Coronary artery (tissue), 2 donors: ENCODE results near the gene ABCB4.

ENCODE experiments used
- DNase-seq: peaks from one replicate; pipeline ENCODE4 v3.0.0-alpha.2; 2017; ENCODE audit warnings: low spot score
- H3K27ac ChIP-seq, 2 donors: fragments of 200-600 bp; sonication (generic); one replicate each; pipeline ENCODE4 v1.5.1; 2016 to 2019
- H3K4me3 ChIP-seq: fragments of 200-600 bp; sonication (generic); 2 replicates; pipeline ENCODE4 v1.5.1; 2016; ENCODE audit warnings: mild to moderate bottlenecking, moderate library complexity
- TF ChIP-seq, protein P1 (sequence below): fragments of 200-600 bp; sonication (generic); IDR thresholded peaks from one replicate; pipeline ENCODE4 v1.5.1; 2019; ENCODE audit warnings: antibody characterized with exemption

The ABCB4 gene

DNA sequence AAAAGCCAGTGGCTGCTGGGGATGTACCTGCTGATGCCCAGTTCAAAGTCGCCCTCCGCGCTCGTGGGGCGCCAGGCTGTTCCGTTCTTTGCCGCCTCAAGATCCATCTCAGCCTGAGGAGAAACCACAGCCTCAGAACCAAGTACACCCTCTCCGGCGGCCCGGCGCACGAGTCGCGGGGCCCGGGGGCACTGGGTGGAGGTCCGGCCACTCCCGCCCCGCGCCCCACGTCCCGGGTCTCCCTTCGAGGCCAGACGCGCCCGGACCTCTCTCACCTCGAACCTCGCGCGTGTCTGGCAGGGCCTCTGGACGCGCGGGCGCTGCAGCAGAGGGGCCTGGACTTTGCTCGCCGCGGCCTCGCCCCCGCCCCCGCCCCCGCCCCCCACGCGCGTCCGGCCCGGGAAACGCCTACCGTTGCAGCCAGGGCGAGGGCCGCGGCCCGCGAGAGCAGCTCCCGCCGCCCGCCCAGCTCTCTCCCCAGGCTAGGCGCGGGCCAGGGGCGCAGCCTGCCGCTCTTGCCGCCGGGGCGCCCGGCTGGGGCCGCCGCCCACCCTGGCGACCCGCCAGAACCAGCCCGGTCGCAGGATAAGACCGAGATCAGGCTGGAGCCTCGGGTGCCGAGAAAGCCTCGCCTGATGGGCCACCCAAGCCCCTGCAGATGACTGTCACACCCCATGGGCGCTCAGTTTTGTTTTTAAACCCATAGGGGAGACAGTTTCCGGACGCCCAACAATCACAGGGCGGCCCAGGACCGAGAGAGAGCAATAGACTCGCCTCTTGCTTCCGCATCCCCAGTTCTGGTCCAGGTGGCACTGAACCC is at the start of gene ABCB4:
TSS of gene ABCB4 (minus strand) at position 322 of the 820 bp plus-strand sequence. CDS start at position 107, 215 bp downstream.
- Histone ChIP-seq H3K27ac (no peak within 1 kb of the TSS), H3K4me3 (peak within 1 kb of the TSS; percentile 75)
- no peak for DNase-seq
- TF ChIP-seq, protein P1, sequence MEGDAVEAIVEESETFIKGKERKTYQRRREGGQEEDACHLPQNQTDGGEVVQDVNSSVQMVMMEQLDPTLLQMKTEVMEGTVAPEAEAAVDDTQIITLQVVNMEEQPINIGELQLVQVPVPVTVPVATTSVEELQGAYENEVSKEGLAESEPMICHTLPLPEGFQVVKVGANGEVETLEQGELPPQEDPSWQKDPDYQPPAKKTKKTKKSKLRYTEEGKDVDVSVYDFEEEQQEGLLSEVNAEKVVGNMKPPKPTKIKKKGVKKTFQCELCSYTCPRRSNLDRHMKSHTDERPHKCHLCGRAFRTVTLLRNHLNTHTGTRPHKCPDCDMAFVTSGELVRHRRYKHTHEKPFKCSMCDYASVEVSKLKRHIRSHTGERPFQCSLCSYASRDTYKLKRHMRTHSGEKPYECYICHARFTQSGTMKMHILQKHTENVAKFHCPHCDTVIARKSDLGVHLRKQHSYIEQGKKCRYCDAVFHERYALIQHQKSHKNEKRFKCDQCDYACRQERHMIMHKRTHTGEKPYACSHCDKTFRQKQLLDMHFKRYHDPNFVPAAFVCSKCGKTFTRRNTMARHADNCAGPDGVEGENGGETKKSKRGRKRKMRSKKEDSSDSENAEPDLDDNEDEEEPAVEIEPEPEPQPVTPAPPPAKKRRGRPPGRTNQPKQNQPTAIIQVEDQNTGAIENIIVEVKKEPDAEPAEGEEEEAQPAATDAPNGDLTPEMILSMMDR: no peak

DNA sequence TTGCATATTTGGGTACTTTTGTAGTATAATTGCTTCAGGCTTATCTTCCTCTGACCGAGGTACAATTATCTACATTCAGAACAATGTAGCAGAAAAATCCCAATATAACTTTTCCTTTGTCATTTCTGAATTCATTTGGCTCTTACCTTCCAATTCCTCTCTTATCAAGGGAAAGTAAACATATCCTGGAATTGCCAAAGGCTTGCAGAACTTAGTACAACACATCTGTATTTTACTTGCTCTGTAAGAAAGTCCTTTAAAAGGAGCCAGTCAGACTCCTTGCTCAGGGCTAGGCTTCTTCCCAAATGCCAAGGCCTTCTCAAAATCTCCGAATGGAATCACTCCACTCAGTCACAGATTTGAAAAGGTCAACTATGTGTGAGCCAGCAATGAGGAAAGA is 43.3 kb upstream of the ABCB4 start:
- no peak for DNase-seq
- H3K4me3 ChIP-seq: no peak overlapping the region
- TF ChIP-seq, protein P1: no peak
- H3K27ac ChIP-seq: no peak overlapping the region

DNA sequence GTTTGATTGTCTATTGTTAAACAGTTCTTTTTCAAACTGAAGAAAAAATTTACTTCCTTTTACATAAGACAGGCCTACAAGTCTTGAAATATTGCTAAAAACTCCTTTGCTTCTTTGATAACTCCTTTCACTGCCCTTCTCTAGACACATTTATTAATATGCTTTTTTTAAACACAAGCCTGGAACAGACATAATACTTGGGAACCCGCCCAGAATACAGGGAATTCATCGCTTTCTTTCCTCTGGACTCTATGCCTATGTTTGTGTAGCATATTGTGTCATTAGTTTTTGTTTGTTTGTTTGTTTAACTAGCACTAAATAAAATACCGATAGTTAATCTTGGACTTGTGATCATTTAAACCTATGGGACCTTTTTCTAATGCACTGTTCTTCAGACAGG is 42.4 kb upstream of the ABCB4 start:
- no peak overlapping the region for H3K4me3 ChIP-seq
- no peak overlapping the region for H3K27ac ChIP-seq
- TF ChIP-seq, protein P1: no peak
- DNase-seq: no peak

DNA sequence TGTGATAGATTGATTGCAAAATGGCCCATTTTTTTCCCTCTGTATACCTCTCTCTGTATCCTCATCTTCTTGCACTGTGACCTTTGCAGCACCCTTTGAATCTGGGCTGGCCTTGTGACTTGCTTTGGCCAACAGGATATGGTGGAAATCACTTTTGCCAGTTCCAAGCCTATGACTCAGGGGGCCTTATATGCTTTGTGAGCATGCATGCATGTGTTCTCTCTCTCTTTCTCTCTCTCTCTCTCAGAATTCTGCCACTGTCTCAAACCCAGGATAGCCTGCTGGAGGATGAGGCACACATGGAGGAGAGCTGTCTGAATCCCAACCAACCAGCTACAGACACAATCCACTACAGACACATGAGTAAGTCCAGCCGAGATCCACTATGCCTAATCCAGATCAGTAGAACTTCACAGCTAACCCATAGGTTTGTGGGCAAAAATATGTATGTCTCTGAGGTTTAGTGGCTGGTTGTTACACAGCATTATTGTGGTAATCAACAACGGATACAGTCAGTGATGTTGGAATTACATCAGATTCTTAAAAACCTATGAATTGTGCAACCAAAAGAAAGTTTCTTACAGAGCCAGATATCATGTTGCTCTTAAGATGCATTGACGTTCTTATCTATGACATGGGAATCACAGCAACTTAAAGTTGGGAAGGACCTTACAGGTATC is 41.8 kb upstream of the ABCB4 start:
- no peak overlapping the region for H3K4me3 ChIP-seq
- no peak for DNase-seq
- H3K27ac ChIP-seq: no peak overlapping the region
- TF ChIP-seq, protein P1: no peak

DNA sequence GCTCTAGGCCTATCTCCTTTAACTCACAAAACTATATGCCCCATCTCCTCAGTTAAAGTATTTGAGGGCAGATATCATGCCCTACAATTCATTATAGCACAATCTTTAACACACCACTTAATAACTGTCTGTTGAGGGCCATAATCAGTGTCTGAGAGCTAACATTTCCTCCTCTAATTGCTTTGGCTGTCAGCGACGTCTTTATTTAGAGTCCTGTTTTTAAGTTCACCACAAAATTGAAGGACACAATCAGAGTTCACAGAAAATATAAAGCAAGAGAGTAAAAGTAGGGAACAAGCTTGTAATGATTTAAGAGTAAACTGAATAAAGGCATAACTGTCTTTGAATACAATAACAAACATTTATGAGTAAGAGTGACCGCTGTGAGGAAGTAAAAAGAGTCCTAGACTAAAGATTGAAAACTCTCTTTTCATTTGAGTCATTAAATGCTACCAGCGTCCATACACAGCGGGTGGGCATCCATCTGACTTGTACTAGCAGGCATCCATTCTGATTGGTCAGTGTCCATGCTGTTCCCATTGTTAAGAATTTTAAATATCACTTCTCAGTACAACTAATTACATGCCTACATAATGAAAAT is 38.4 kb upstream of the ABCB4 start:
- no peak overlapping the region for H3K4me3 ChIP-seq
- TF ChIP-seq, protein P1: no peak
- no peak overlapping the region for H3K27ac ChIP-seq
- DNase-seq: no peak

DNA sequence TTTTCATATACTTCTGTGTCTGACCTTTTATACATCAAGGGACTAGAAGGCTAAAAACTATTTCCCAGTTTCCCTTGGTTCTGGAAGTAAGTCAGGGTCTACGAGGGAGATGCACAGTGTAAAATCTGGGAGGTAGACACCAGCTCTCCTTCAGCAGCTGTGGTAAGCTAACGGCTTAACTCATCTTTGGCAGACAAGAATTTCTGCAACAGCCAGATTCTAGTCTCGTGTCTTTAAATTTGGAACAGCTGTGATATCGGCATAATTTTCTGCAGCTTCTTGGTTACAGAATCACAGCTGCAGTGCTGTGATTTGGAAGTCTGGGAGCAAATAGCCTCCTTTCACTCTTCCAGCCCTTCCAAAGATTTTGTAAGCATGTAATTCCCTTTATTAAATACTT is 37.4 kb upstream of the ABCB4 start:
- no peak for DNase-seq

More for the DNA sequence above, 37.4 kb upstream of the ABCB4 start:
- TF ChIP-seq, protein P1: no peak
- Histone ChIP-seq H3K4me3 (no peak overlapping the region), H3K27ac (no peak overlapping the region)
